G401.6 (cell line): Measurements from ENCODE around the gene EPB41L5.
"Not testable (repeated sequence)": the region's sequence is repeated elsewhere in the genome, so short reads cannot be mapped to it uniquely, and the experiment has no call there.

Experiments
- FAIRE-seq: peaks from 2 replicates; lab custom pipeline; 2012; peaks lifted over from hg19 to GRCh38; lab: Jason Lieb, UNC

The EPB41L5 gene

GRCh38 chr2:120012771-120013596 is at the start of gene EPB41L5:
EPB41L5 (plus strand) TSS chr2:120013077; CDS start chr2:120019085, 6,008 bp downstream.
- peak; percentile 96 for FAIRE-seq

- FAIRE-seq, result no peak
Observed at GRCh38 chr2:119981896-119982295, 31.0 kb upstream of the EPB41L5 start.

GRCh38 chr2:119982506-119982905 is 30.4 kb upstream of the EPB41L5 start:
- no peak for FAIRE-seq

- FAIRE-seq, result no peak
Observed at GRCh38 chr2:119983108-119983507, 29.8 kb upstream of the EPB41L5 start.

- no peak for FAIRE-seq
Observed at GRCh38 chr2:119996148-119996547, 16.7 kb upstream of the EPB41L5 start.

- FAIRE-seq, result not testable (repeated sequence)
Observed at GRCh38 chr2:119996896-119997891, 15.7 kb upstream of the EPB41L5 start.

- FAIRE-seq, result no peak
Observed at GRCh38 chr2:120001471-120001870, 11.4 kb upstream of the EPB41L5 start.

GRCh38 chr2:120004254-120004653 is 8.6 kb upstream of the EPB41L5 start:
- FAIRE-seq, result no peak

- FAIRE-seq, result no peak
Observed at GRCh38 chr2:120005834-120006521, 6.9 kb upstream of the EPB41L5 start.

DNA sequence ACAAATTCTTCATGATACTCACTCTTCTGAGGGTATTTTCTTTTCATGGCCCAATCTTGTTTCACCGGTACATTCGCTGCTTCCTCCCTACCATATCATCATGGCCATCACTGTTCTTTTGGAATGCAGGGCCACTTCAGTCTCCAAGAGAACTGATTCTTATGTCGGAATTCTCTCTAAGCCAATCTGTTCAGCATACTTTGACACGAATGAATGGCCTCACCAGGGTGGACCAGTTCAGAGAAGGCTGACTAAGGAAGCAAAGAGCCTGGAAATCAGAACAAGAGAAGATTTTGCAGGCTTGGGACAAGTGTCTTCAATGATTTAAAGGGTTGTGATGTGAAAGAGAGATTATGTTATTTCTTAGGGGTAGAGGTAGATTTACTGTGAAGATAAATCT is 5.0 kb upstream of the EPB41L5 start:
- FAIRE-seq, result no peak

DNA sequence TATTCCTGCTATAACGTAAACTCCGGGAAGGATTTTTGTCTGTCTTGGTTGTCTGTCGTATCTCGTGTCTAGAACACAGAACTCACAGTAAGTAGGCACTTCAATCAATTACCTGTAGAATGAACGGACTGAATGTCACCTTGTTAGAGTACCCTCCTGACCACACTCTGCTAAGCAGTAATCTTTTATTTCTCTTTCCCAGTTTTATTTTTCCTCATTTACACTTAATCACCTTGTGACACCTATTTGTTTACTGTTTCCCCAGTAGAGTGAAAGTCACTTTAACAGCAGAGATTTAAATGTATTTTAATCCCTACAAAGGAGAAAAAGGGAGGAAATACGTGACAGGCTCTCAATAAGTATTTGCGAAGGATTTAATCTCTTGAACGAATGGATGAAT is 514 bp upstream of the EPB41L5 start:
- no peak for FAIRE-seq

- no peak for FAIRE-seq
Observed at GRCh38 chr2:120013597-120014223, 833 bp downstream of the EPB41L5 start.

DNA sequence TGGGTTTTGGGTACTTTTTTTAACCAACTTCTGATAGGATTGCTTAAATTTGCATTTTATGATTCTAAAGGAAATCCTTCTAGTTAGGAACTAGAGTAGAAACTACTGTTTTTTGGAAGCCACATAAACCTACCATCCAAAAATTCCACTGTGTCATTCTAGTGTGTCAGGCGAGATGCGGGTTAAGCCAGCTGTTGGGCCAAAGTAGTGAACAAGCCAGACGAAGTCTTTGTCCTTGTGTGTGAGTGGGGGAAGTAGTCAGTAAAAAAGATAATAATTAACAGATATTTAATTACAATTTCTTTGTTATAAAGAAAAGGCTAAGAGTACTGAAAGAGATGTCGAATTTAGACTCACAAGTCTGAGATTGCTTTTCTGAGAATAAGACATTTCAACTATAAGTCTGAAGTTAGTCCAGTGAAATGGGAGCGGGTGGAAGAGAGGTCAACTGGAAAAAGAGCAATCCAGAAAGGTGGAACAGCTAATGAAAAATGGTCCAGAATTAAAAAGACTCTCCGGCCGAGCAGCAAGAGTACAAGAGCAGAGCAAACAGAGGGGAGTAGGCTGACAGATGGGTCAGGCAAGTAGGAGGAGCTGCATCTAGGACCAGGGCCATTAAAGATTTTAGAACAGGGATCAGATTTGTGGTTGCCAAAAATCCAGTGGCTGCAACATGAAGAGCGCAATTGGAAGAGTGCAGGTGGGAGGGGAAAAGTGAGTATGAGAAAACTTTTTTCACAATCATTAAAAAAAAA is 1.5 kb downstream of the EPB41L5 start:
- FAIRE-seq, result no peak

GRCh38 chr2:120016800-120017199 is 3.9 kb downstream of the EPB41L5 start:
- no peak for FAIRE-seq

DNA sequence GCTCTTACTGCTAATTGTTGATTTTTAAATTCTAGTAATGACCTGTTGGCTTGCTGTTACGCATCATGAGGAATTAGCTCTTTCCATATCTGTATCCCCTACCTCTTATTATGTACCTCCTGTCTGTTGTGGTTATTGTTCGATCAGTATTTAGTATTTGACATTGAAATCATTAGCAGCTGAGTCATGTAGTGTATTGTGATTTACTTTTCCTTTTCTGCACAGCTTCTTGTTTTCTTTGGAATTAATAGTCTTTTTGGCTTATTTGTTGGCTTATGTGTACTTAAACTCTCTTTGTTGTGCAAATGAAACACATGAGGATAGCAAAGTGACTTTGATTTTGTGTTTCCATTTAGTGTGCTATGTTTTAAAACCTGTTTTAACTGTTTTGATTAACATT is 4.3 kb downstream of the EPB41L5 start:
- FAIRE-seq, result no peak

GRCh38 chr2:120018549-120018948 is 5.7 kb downstream of the EPB41L5 start:
- peak; percentile 51 for FAIRE-seq

DNA sequence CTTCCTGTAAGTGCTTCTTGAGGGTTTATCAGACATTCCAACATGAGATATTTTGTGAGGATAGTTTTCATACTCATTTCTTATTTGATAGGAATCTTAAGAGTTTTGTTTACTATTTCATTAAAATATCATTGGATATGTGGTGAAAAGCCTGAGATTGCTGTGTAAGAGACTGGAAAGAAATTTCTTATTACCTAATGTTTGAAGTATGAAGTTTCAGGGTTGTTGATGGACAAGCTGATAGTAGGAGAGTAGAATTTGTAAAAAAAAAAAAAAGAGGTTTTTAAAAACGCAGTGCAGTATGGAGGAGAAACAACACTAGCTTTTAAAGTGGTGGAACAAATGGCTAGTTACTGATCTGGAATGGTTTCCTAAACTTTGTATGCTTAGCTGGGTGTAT is 7.7 kb downstream of the EPB41L5 start:
- FAIRE-seq, result no peak

- FAIRE-seq, result not testable (repeated sequence)
Observed at GRCh38 chr2:120022505-120022904, 9.6 kb downstream of the EPB41L5 start.

DNA sequence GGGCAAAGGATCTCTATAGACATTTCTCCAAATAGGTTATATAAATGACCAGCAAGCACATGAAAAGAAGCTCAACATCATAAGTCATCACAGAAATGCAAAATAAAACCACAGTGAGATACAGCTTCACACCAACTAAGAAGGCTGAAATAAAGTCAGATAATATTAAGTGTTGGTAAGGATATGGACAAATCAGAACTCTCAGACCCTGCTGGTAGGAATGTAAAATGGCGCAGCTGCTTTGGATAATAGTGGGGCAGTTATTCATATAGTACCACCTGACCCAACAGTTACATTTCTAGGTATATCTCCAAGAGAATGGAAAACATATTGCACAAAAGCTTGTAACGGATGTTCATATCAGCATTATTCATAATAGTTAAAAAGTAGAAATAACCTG is 14.0 kb downstream of the EPB41L5 start:
- FAIRE-seq, result no peak

GRCh38 chr2:120028795-120029194 is 15.9 kb downstream of the EPB41L5 start:
- FAIRE-seq, result no peak
